ENCODE results near the gene MED25. TPM values are rescaled to one million over a fixed set of nuclear protein-coding genes. Genes with fewer than 3 reads are reported as not detected.

MED25 gene
- total and polyA plus RNA-seq, 2 experiments from 2014 or later, result 45.6 to 58.6 TPM

GRCh38 chr19:49791776-49792445, 26.2 kb upstream of the MED25 start:
- TF ChIP-seq CREB1 (CRISPR knock-in tag; IDR thresholded peaks at IDR 0.05; ENCODE audit: low read depth) (no peak), ZNF462 (CRISPR knock-in tag; IDR thresholded peaks at IDR 0.05) (no peak), EZH2 (IDR thresholded peaks at IDR 0.05; ENCODE audit: low read depth, unreplicated experiment) (no peak), EZH2phosphoT487 (IDR thresholded peaks at IDR 0.05; ENCODE audit: unreplicated experiment) (no peak), ZNF114 (CRISPR knock-in tag; IDR thresholded peaks at IDR 0.05) (no peak), POLR2AphosphoS5 (IDR thresholded peaks at IDR 0.05; ENCODE audit: low read depth) (no peak), JUNB (IDR thresholded peaks at IDR 0.05; ENCODE audit: unreplicated experiment) (no peak), NANOG (IDR thresholded peaks at IDR 0.05; ENCODE audit: borderline replicate concordance) (no peak), CTCF (conservative IDR thresholded peaks at IDR 0.05; ENCODE audit: low read depth in 2 of 2) (no peak), ZNF331 (CRISPR knock-in tag; IDR thresholded peaks at IDR 0.05; ENCODE audit: low read depth) (no peak)
- TF ChIP-seq, protein P1, sequence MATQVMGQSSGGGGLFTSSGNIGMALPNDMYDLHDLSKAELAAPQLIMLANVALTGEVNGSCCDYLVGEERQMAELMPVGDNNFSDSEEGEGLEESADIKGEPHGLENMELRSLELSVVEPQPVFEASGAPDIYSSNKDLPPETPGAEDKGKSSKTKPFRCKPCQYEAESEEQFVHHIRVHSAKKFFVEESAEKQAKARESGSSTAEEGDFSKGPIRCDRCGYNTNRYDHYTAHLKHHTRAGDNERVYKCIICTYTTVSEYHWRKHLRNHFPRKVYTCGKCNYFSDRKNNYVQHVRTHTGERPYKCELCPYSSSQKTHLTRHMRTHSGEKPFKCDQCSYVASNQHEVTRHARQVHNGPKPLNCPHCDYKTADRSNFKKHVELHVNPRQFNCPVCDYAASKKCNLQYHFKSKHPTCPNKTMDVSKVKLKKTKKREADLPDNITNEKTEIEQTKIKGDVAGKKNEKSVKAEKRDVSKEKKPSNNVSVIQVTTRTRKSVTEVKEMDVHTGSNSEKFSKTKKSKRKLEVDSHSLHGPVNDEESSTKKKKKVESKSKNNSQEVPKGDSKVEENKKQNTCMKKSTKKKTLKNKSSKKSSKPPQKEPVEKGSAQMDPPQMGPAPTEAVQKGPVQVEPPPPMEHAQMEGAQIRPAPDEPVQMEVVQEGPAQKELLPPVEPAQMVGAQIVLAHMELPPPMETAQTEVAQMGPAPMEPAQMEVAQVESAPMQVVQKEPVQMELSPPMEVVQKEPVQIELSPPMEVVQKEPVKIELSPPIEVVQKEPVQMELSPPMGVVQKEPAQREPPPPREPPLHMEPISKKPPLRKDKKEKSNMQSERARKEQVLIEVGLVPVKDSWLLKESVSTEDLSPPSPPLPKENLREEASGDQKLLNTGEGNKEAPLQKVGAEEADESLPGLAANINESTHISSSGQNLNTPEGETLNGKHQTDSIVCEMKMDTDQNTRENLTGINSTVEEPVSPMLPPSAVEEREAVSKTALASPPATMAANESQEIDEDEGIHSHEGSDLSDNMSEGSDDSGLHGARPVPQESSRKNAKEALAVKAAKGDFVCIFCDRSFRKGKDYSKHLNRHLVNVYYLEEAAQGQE (IDR thresholded peaks at IDR 0.05; ENCODE audit: unreplicated experiment), result no peak
- TF ChIP-seq, protein P2, sequence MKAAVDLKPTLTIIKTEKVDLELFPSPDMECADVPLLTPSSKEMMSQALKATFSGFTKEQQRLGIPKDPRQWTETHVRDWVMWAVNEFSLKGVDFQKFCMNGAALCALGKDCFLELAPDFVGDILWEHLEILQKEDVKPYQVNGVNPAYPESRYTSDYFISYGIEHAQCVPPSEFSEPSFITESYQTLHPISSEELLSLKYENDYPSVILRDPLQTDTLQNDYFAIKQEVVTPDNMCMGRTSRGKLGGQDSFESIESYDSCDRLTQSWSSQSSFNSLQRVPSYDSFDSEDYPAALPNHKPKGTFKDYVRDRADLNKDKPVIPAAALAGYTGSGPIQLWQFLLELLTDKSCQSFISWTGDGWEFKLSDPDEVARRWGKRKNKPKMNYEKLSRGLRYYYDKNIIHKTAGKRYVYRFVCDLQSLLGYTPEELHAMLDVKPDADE (IDR thresholded peaks at IDR 0.05), result no peak
- peaks cover 3% of the 10 kb centered on the region; the same call in 1 of the 3 replicates for H3K9me3 Mint-ChIP-seq

More at GRCh38 chr19:49791776-49792445, 26.2 kb upstream of the MED25 start:
- Histone ChIP-seq H3K79me2 (replicated peaks; ENCODE audit: insufficient read depth) (no peaks in the 10 kb centered on the region; the same call in 1 of the 2 replicates), H3K4me1 (ENCODE audit: insufficient read depth) (no peaks in the 10 kb centered on the region), H3K9me2 (ENCODE audit: insufficient read depth) (no peaks in the 10 kb centered on the region), H3K4me2 (no peak overlapping the region), H3K36me3 (ENCODE audit: insufficient read depth) (no peaks in the 10 kb centered on the region; the same call in 1 of the 2 replicates), H2AFZ (no peak overlapping the region), H3K27ac (ENCODE audit: low read depth) (no peak overlapping the region), H3K27me3 (ENCODE audit: insufficient read depth) (no peaks in the 10 kb centered on the region), H3F3A (replicated peaks; ENCODE audit: low read depth) (no peaks in the 10 kb centered on the region), H4K20me1 (replicated peaks; ENCODE audit: insufficient read depth) (peaks cover 4% of the 10 kb centered on the region), H3K4me3 (no peak overlapping the region)
- Mint-ChIP-seq H3K27me3 (ENCODE audit: insufficient read depth, low read depth, poor library complexity) (peaks cover 11% of the 10 kb centered on the region), H3K36me3 (ENCODE audit: low read depth) (peaks cover 42% of the 10 kb centered on the region), H3K4me1 (no peaks in the 10 kb centered on the region), H3K27ac (no peak overlapping the region), H3K4me3 (no peak overlapping the region)
- ATAC-seq (no peak), DNase-seq (ENCODE audit: low spot score) (no peak)

Measured in GM23338 (cell line).